ENCODE results near the gene SNRNP40. TPM values are rescaled to one million over a fixed set of nuclear protein-coding genes. Genes with fewer than 3 reads are reported as not detected.

The SNRNP40 gene
- total and polyA plus RNA-seq, 2 donors (not counting 1 experiment from before 2014, with no cell fraction given) = 31.7 to 65.6 TPM

GRCh38 chr1:31221072-31221471 lies 75.5 kb downstream of the SNRNP40 start:
- CTCF ChIA-PET = no interaction called here
- H3K4me3 Mint-ChIP-seq = no peak overlapping the region
- ATAC-seq (ENCODE audit: low read depth) = no peak
- Histone ChIP-seq H3K27me3 (replicated peaks in 1 of 4; ENCODE audit: control extremely low read depth in 1 of 4, control insufficient read depth in 3 of 4, insufficient read depth in 4 of 4, low read length in 3 of 4) (peaks cover 0 to 3% (median 0%) of the 10 kb centered on the region in 4 experiments), H3K9me3 (ENCODE audit: control extremely low read depth in 1 of 3, control insufficient read depth in 2 of 3, insufficient read depth in 1 of 3, low read length in 2 of 3) (no peaks in the 10 kb centered on the region), H4K20me1 (ENCODE audit: control insufficient read depth, insufficient read depth, low read length, poor library complexity, severe bottlenecking) (no peaks in the 10 kb centered on the region), H3K4me3 (ENCODE audit: control extremely low read depth in 1 of 5, extremely low read depth in 1 of 5, insufficient read depth in 1 of 5, low read depth in 2 of 5, low read length in 4 of 5) (no peak overlapping the region), H3K4me2 (replicated peaks; ENCODE audit: low read depth, low read length, poor library complexity, severe bottlenecking) (no peak overlapping the region), H3K27ac (ENCODE audit: low read length in 2 of 2) (no peak overlapping the region), H2AFZ (ENCODE audit: insufficient read depth, low read depth, low read length, poor library complexity, severe bottlenecking) (no peak overlapping the region), H3K9ac (ENCODE audit: low read length) (no peak overlapping the region), H3K36me3 (replicated peaks in 1 of 2; ENCODE audit: control extremely low read depth in 1 of 2, control insufficient read depth in 1 of 2, extremely low read depth in 1 of 2, insufficient read depth in 2 of 2, low read length in 1 of 2) (no peaks in the 10 kb centered on the region), H3K79me2 (ENCODE audit: control insufficient read depth, insufficient read depth, low read length) (no peaks in the 10 kb centered on the region), H3K4me1 (ENCODE audit: control insufficient read depth in 2 of 2, insufficient read depth in 2 of 2, low read length in 2 of 2) (no peaks in the 10 kb centered on the region)
- no peak for DNase-seq
- peaks cover 4% of the 10 kb centered on the region for H3K27me3 Mint-ChIP-seq
- no peaks in the 10 kb centered on the region for H3K9me3 Mint-ChIP-seq (ENCODE audit: insufficient read depth)
- TF ChIP-seq EZH2 (IDR thresholded peaks at IDR 0.05; ENCODE audit: borderline replicate concordance, insufficient read depth, low read depth, low read length, poor library complexity, severe bottlenecking) (no peak), CTCF (IDR thresholded peaks at IDR 0.05) (no peak)
- 92% methylated on average over 5 of the region's 6 CpGs for WGBS (ENCODE audit: insufficient coverage)
- H3K27ac Mint-ChIP-seq = no peak overlapping the region
- H3K4me1 Mint-ChIP-seq = no peaks in the 10 kb centered on the region
- intact Hi-C loops (cut with micrococcal nuclease) = no loop called here
- POLR2A ChIA-PET = no interaction called here

- POLR2A ChIA-PET = no interaction called here
- Histone ChIP-seq H3K79me2 (ENCODE audit: control insufficient read depth, insufficient read depth, low read length) (no peaks in the 10 kb centered on the region), H4K20me1 (ENCODE audit: control insufficient read depth, insufficient read depth, low read length, poor library complexity, severe bottlenecking) (no peaks in the 10 kb centered on the region), H3K9ac (ENCODE audit: low read length) (no peak overlapping the region), H3K4me3 (ENCODE audit: control extremely low read depth in 1 of 5, extremely low read depth in 1 of 5, insufficient read depth in 1 of 5, low read depth in 2 of 5, low read length in 4 of 5) (no peak overlapping the region), H3K9me3 (ENCODE audit: control extremely low read depth in 1 of 3, control insufficient read depth in 2 of 3, insufficient read depth in 1 of 3, low read length in 2 of 3) (no peaks in the 10 kb centered on the region), H3K27me3 (replicated peaks in 1 of 4; ENCODE audit: control extremely low read depth in 1 of 4, control insufficient read depth in 3 of 4, insufficient read depth in 4 of 4, low read length in 3 of 4) (peaks cover 0 to 5% (median 0%) of the 10 kb centered on the region in 4 experiments), H3K4me2 (replicated peaks; ENCODE audit: low read depth, low read length, poor library complexity, severe bottlenecking) (no peak overlapping the region), H3K27ac (ENCODE audit: low read length in 2 of 2) (no peak overlapping the region), H2AFZ (ENCODE audit: insufficient read depth, low read depth, low read length, poor library complexity, severe bottlenecking) (no peak overlapping the region), H3K4me1 (ENCODE audit: control insufficient read depth in 2 of 2, insufficient read depth in 2 of 2, low read length in 2 of 2) (no peaks in the 10 kb centered on the region), H3K36me3 (replicated peaks in 1 of 2; ENCODE audit: control extremely low read depth in 1 of 2, control insufficient read depth in 1 of 2, extremely low read depth in 1 of 2, insufficient read depth in 2 of 2, low read length in 1 of 2) (no peaks in the 10 kb centered on the region)
- TF ChIP-seq EZH2 (IDR thresholded peaks at IDR 0.05; ENCODE audit: borderline replicate concordance, insufficient read depth, low read depth, low read length, poor library complexity, severe bottlenecking) = no peak
- 93% methylated on average over 5 of the region's 6 CpGs for WGBS (ENCODE audit: insufficient coverage)
- Mint-ChIP-seq H3K4me1 (no peaks in the 10 kb centered on the region), H3K27me3 (peaks cover 4% of the 10 kb centered on the region), H3K27ac (no peak overlapping the region), H3K9me3 (ENCODE audit: insufficient read depth) (no peaks in the 10 kb centered on the region), H3K4me3 (no peak overlapping the region)
- intact Hi-C loops (cut with micrococcal nuclease) = no loop called here
- DNase-seq (no peak), ATAC-seq (ENCODE audit: low read depth) (no peak)
- CTCF ChIA-PET = interaction anchor here (0.6 kb wide), 1 partner anchor 251 kb away, joined by 4 read pairs; no protein-coding TSS in a partner anchor
Measured at GRCh38 chr1:31219489-31219888, 77.1 kb downstream of the SNRNP40 start.

All from B cell (primary cell).